Stomach (tissue), 9 donors: ENCODE measurements around the gene KLHL36. TPM values are rescaled to one million over a fixed set of nuclear protein-coding genes. Genes with fewer than 3 reads are reported as not detected.

Source experiments
- DNase-seq, 2 donors: peaks; one replicate each; pipeline versions ENCODE4 v3.0.0 to v3.0.0-alpha.2; 2013 to 2019
- H3K27ac ChIP-seq, 5 donors: fragments of 200-600 bp in 4 of 5; sonication (generic) in 4 of 5; one replicate each; pipeline ENCODE4 v1.5.1; 2013 to 2019; ENCODE audit warnings: mild to moderate bottlenecking in 1 of 5, moderate library complexity in 1 of 5
- H3K27me3 ChIP-seq, 3 donors: fragments of 200-600 bp; sonication (generic); one replicate each; pipeline ENCODE4 v1.5.1; 2017 to 2019; ENCODE audit warnings: mixed run types in 1 of 3
- H3K36me3 ChIP-seq, 4 donors: fragments of 200-600 bp; sonication (generic); 1 replicate in 3 of 4; 2 replicates in 1 of 4; pipeline ENCODE4 v1.5.1; 2016 to 2019
- H3K4me1 ChIP-seq, 4 donors: fragments of 200-600 bp; sonication (generic); one replicate each; pipeline ENCODE4 v1.5.1; 2016 to 2019
- H3K4me3 ChIP-seq, 4 donors: fragments of 200-600 bp; sonication (generic) in 3 of 4; one replicate each; pipeline ENCODE4 v1.5.1; 2016 to 2019; ENCODE audit warnings: mild to moderate bottlenecking in 1 of 4
- H3K9me3 ChIP-seq, 4 donors: fragments of 200-600 bp; sonication (generic); one replicate each; pipeline ENCODE4 v1.5.1; 2016 to 2019
- CTCF ChIP-seq, 7 experiments: fragments of 450-650 bp in 4 of 7; fragments of 200-600 bp in 3 of 7; sonication (generic) in 3 of 7; IDR thresholded peaks; one replicate each; pipeline ENCODE4 v1.5.1; 2016 to 2019; ENCODE audit warnings: antibody characterized with exemption in 7 of 7, control low read depth in 2 of 7, mild to moderate bottlenecking in 1 of 7
- EP300 ChIP-seq: sonication (generic); formaldehyde crosslinking; IDR thresholded peaks from one replicate; pipeline ENCODE4 v1.6.1; 2017; ENCODE audit warnings: antibody characterized with exemption
- POLR2A ChIP-seq, 4 donors: fragments of 450-650 bp; IDR thresholded peaks; one replicate each; pipeline ENCODE4 v1.6.1; 2016; ENCODE audit warnings: antibody characterized with exemption in 4 of 4, control low read depth in 2 of 4, mild to moderate bottlenecking in 1 of 4, moderate library complexity in 1 of 4
- POLR2AphosphoS5 ChIP-seq, 3 donors: sonication (generic); formaldehyde crosslinking; IDR thresholded peaks; one replicate each; pipeline ENCODE4 v1.6.1; 2016; ENCODE audit warnings: antibody characterized with exemption in 3 of 3
- WGBS, 5 donors: extraction: QIAGEN DNeasy Blood & Tissue Kit in 3 of 5; methylation state at CpG; one replicate each; pipeline versions ENCODE4 v1.1.5 to v1.1.7; 2013 to 2018; 5-methylcytosine and 5-hydroxymethylcytosine counted together
- intact Hi-C: fragments of 100-400 bp; cut with DNase I; formaldehyde crosslinking; loops from one replicate; pipeline ENCODE4 v1.15.1; 2023; ENCODE audit warnings: low total_unique reads
- polyA plus RNA-seq, 3 donors: library from polyadenylated mRNA; stranded (reverse); fragments of 200-250 nt; gene quantifications; one replicate each; pipeline ENCODE4 v1.2.3, GENCODE V29; 2013
- total RNA-seq, 5 donors: library from RNA; depleted of rRNA; stranded (reverse); fragments of >200 nt; gene quantifications; one replicate each; pipeline versions ENCODE4 v1.1.0 to v1.2.3, GENCODE V29; 2014 to 2016
- donor health status: healthy with polysubstance abuse.
- donor health status: Bipolar disorder and iron deficiency.
- donor health status: healthy.

The KLHL36 gene
- total and polyA plus RNA-seq, 8 donors, result 10.5 to 62.4 (median 35.3) TPM

GRCh38 chr16:84700446-84701300 lies 52.4 kb downstream of the KLHL36 start:
- H3K9me3 ChIP-seq, result no peaks in the 10 kb centered on the region
- TF ChIP-seq CTCF (IDR thresholded peaks at IDR 0.05) (no peak), EP300 (no peak), POLR2AphosphoS5 (IDR thresholded peaks at IDR 0.05) (no peak), POLR2A (IDR thresholded peaks at IDR 0.05) (no peak)
- H3K36me3 ChIP-seq, result no peaks in the 10 kb centered on the region
- H3K27me3 ChIP-seq, result no peaks in the 10 kb centered on the region
- intact Hi-C loops, result no loop called here
- 3 to 5% (median 4%) methylated on average over 19 to 28 of the region's 28 CpGs for WGBS, 5 donors
- H3K4me1 ChIP-seq, result peaks cover 22 to 54% (median 44%) of the 10 kb centered on the region in 4 donors
- peak overlapping the region; percentile 86 to 96 (median 91) for H3K27ac ChIP-seq
- DNase-seq, result peak in 1 of 2 donors; percentile 63
- peak overlapping the region; percentile 98 to 100 (median 100) for H3K4me3 ChIP-seq

- TF ChIP-seq EP300 (no peak), CTCF (IDR thresholded peaks at IDR 0.05) (no peak), POLR2A (IDR thresholded peaks at IDR 0.05) (no peak), POLR2AphosphoS5 (IDR thresholded peaks at IDR 0.05) (no peak)
- H3K9me3 ChIP-seq, result no peaks in the 10 kb centered on the region
- H3K36me3 ChIP-seq, result peaks cover 0 to 1% (median 0%) of the 10 kb centered on the region in 4 donors
- H3K27ac ChIP-seq, result no peak overlapping the region
- H3K4me1 ChIP-seq, result peaks cover 22 to 75% (median 55%) of the 10 kb centered on the region in 4 donors
- no peaks in the 10 kb centered on the region for H3K27me3 ChIP-seq
- H3K4me3 ChIP-seq, result no peak overlapping the region
- WGBS, 5 donors, result 78 to 83% (median 81%) methylated on average over 10 of the region's 10 CpGs
- no peak for DNase-seq
- intact Hi-C loops, result no loop called here
These were observed 55.4 kb downstream of the KLHL36 start for GRCh38 chr16:84703681-84704080.

GRCh38 chr16:84704253-84704652 lies 55.9 kb downstream of the KLHL36 start:
- Histone ChIP-seq H3K4me3 (no peak overlapping the region), H3K9me3 (no peaks in the 10 kb centered on the region), H3K4me1 (peaks cover 18 to 72% (median 51%) of the 10 kb centered on the region in 4 donors), H3K36me3 (peaks cover 0 to 7% (median 0%) of the 10 kb centered on the region in 4 donors), H3K27ac (no peak overlapping the region), H3K27me3 (no peaks in the 10 kb centered on the region)
- TF ChIP-seq EP300, result no peak
- no peak for TF ChIP-seq CTCF (IDR thresholded peaks at IDR 0.05)
- no peak for TF ChIP-seq POLR2AphosphoS5 (IDR thresholded peaks at IDR 0.05)
- no peak for TF ChIP-seq POLR2A (IDR thresholded peaks at IDR 0.05)
- no peak for DNase-seq
- WGBS, 5 donors, result 55 to 70% (median 63%) methylated on average over 2 of the region's 2 CpGs
- intact Hi-C loops, result no loop called here

GRCh38 chr16:84706856-84707255 lies 58.5 kb downstream of the KLHL36 start:
- no peaks in the 10 kb centered on the region for H3K27me3 ChIP-seq
- intact Hi-C loops, result no loop called here
- H3K4me1 ChIP-seq, result peaks cover 11 to 77% (median 55%) of the 10 kb centered on the region in 4 donors
- no peak for DNase-seq
- H3K36me3 ChIP-seq, result peaks cover 0 to 9% (median 0%) of the 10 kb centered on the region in 4 donors
- TF ChIP-seq POLR2AphosphoS5 (IDR thresholded peaks at IDR 0.05), result no peak
- TF ChIP-seq CTCF (IDR thresholded peaks at IDR 0.05), result no peak
- no peak for TF ChIP-seq POLR2A (IDR thresholded peaks at IDR 0.05)
- H3K27ac ChIP-seq, result no peak overlapping the region
- H3K9me3 ChIP-seq, result no peaks in the 10 kb centered on the region
- H3K4me3 ChIP-seq, result no peak overlapping the region
- 86 to 100% (median 94%) methylated on average over 1 of the region's 1 CpG for WGBS, 5 donors
